ENCODE data around the gene MRGPRD. TPM values are rescaled to one million over a fixed set of nuclear protein-coding genes. Genes with fewer than 3 reads are reported as not detected.

Gene MRGPRD
- total and polyA plus RNA-seq, 5 donors from 2014 or later = 0.50 TPM; not detected in 4

DNA sequence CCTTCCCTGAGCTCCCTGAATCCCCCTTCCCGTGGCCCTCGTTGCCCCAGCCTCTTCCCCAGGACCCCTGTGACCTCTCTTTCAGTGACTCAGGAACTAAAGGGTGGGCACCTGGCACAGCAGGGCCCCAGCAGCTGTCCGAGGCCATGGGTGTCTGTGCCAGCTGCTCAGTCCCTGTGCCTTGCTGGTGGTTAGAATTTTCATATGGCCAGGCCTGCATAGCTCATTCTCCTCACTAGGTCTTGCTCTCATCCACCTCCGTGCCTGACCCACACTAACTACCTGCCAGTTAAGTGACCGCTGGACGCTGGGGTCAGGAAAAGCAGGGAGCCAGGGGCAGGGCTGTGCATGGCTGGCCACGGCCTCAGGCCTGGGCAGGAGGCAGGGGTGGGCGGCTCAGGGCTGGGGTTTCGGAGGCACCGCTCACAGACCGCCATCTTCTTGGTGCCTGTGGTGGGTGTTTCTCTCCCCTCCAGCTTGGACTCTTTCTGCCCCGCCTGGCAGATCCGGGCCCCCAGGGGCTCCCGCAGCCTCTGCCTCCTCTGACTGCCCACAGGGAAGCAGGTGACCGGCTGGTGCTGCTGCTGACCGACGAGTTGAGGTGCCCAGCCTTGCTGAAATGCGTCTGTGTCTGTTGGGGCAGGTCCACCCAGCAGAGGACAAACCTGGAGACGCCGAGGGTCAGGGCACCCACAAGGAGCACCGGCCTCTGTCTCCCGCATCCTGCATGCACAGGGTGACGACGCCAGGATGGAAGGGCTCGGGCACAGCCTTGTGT lies 20.3 kb downstream of the MRGPRD start:
- ATAC-seq (ENCODE audit: low read depth in 2 of 2) = no peak
- no peak overlapping the region for H3K4me3 Mint-ChIP-seq
- peaks cover 9% of the 10 kb centered on the region for H3K27me3 Mint-ChIP-seq
- H3K27ac ChIP-seq (ENCODE audit: insufficient read depth, low read length, poor library complexity, severe bottlenecking) = no peak overlapping the region
- no peaks in the 10 kb centered on the region for H3K36me3 Mint-ChIP-seq
- H3K9me3 Mint-ChIP-seq = peaks cover 0 to 2% (median 0%) of the 10 kb centered on the region in 7 donors
- H3K4me3 ChIP-seq (ENCODE audit: low read depth, low read length) = no peak overlapping the region
- no peak overlapping the region for H3K27ac Mint-ChIP-seq
- peaks cover 11% of the 10 kb centered on the region for H3K4me1 ChIP-seq (ENCODE audit: control insufficient read depth, insufficient read depth, low read length, poor library complexity, severe bottlenecking)
- no peaks in the 10 kb centered on the region for H3K36me3 ChIP-seq (ENCODE audit: control insufficient read depth, insufficient read depth, low read length)
- no peaks in the 10 kb centered on the region for H3K9me3 ChIP-seq (ENCODE audit: control insufficient read depth in 2 of 2, low read length in 2 of 2)
- no peaks in the 10 kb centered on the region for H3K27me3 ChIP-seq (ENCODE audit: control insufficient read depth, insufficient read depth, low read length)
- DNase-seq = no peak
- H3K4me1 Mint-ChIP-seq = peaks cover 0 to 17% (median 7%) of the 10 kb centered on the region in 4 donors

- Histone ChIP-seq H3K36me3 (ENCODE audit: control insufficient read depth, insufficient read depth, low read length) (no peaks in the 10 kb centered on the region), H3K4me1 (ENCODE audit: control insufficient read depth, insufficient read depth, low read length, poor library complexity, severe bottlenecking) (peaks cover 11% of the 10 kb centered on the region), H3K9me3 (ENCODE audit: control insufficient read depth in 2 of 2, low read length in 2 of 2) (no peaks in the 10 kb centered on the region), H3K27me3 (ENCODE audit: control insufficient read depth, insufficient read depth, low read length) (no peaks in the 10 kb centered on the region), H3K4me3 (ENCODE audit: low read depth, low read length) (no peak overlapping the region), H3K27ac (ENCODE audit: insufficient read depth, low read length, poor library complexity, severe bottlenecking) (no peak overlapping the region)
- ATAC-seq (ENCODE audit: low read depth in 2 of 2) (no peak), DNase-seq (no peak)
- peaks cover 0 to 20% (median 6%) of the 10 kb centered on the region in 4 donors for H3K4me1 Mint-ChIP-seq
- no peaks in the 10 kb centered on the region for H3K36me3 Mint-ChIP-seq
- H3K27me3 Mint-ChIP-seq = peaks cover 9% of the 10 kb centered on the region
- peaks cover 0 to 2% (median 0%) of the 10 kb centered on the region in 7 donors for H3K9me3 Mint-ChIP-seq
- H3K27ac Mint-ChIP-seq = peak overlapping the region in 1 of 3 donors; percentile 56
- no peak overlapping the region for H3K4me3 Mint-ChIP-seq
Observed at GRCh38 chr11:68959465-68960293, 21.1 kb downstream of the MRGPRD start.

- DNase-seq = no peak
- ATAC-seq (ENCODE audit: low read depth in 2 of 2) = no peak
- H3K27ac Mint-ChIP-seq = no peak overlapping the region
- Histone ChIP-seq H3K4me1 (ENCODE audit: control insufficient read depth, insufficient read depth, low read length, poor library complexity, severe bottlenecking) (peaks cover 7% of the 10 kb centered on the region), H3K27me3 (ENCODE audit: control insufficient read depth, insufficient read depth, low read length) (no peaks in the 10 kb centered on the region), H3K27ac (ENCODE audit: insufficient read depth, low read length, poor library complexity, severe bottlenecking) (no peak overlapping the region), H3K4me3 (ENCODE audit: low read depth, low read length) (no peak overlapping the region), H3K9me3 (ENCODE audit: control insufficient read depth in 2 of 2, low read length in 2 of 2) (no peaks in the 10 kb centered on the region), H3K36me3 (ENCODE audit: control insufficient read depth, insufficient read depth, low read length) (no peaks in the 10 kb centered on the region)
- no peaks in the 10 kb centered on the region for H3K9me3 Mint-ChIP-seq
- peaks cover 9% of the 10 kb centered on the region for H3K27me3 Mint-ChIP-seq
- H3K36me3 Mint-ChIP-seq = no peaks in the 10 kb centered on the region
- peaks cover 0 to 12% (median 5%) of the 10 kb centered on the region in 4 donors for H3K4me1 Mint-ChIP-seq
- H3K4me3 Mint-ChIP-seq = no peak overlapping the region
Observed at GRCh38 chr11:68958211-68958610, 22.6 kb downstream of the MRGPRD start.

GRCh38 chr11:68956547-68957254 lies 24.1 kb downstream of the MRGPRD start:
- no peak for DNase-seq
- H3K27me3 Mint-ChIP-seq = peaks cover 9% of the 10 kb centered on the region
- Histone ChIP-seq H3K27me3 (ENCODE audit: control insufficient read depth, insufficient read depth, low read length) (no peaks in the 10 kb centered on the region), H3K4me1 (ENCODE audit: control insufficient read depth, insufficient read depth, low read length, poor library complexity, severe bottlenecking) (peaks cover 3% of the 10 kb centered on the region), H3K27ac (ENCODE audit: insufficient read depth, low read length, poor library complexity, severe bottlenecking) (no peak overlapping the region), H3K36me3 (ENCODE audit: control insufficient read depth, insufficient read depth, low read length) (no peaks in the 10 kb centered on the region), H3K9me3 (ENCODE audit: control insufficient read depth in 2 of 2, low read length in 2 of 2) (no peaks in the 10 kb centered on the region), H3K4me3 (ENCODE audit: low read depth, low read length) (no peak overlapping the region)
- peak overlapping the region in 1 of 3 donors; percentile 29 for H3K27ac Mint-ChIP-seq
- H3K4me1 Mint-ChIP-seq = peaks cover 0 to 4% (median under 1%) of the 10 kb centered on the region in 4 donors
- no peak overlapping the region for H3K4me3 Mint-ChIP-seq
- ATAC-seq (ENCODE audit: low read depth in 2 of 2) = no peak
- no peaks in the 10 kb centered on the region for H3K36me3 Mint-ChIP-seq
- H3K9me3 Mint-ChIP-seq = no peaks in the 10 kb centered on the region

DNA sequence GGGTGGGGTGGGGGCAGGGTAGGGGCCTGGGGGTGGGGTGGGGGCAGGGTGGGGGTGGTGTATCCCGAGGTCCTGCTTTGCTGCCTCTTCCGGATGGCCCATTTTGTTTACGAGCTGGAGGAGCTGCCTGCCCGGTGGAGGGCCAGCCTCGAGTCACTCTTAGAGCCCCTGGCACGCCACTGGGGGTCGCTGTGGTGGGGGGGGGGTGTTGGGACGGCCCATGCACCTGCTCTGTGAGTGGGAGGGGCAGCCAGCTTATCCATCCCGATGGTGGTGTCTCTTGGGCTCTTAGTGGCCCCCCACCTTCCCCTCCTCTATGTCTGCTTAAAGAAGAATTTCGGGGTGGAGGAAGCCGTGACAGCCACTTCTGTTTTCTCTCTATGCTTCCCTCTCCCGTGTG lies 24.6 kb downstream of the MRGPRD start:
- Histone ChIP-seq H3K4me3 (ENCODE audit: low read depth, low read length) (no peak overlapping the region), H3K36me3 (ENCODE audit: control insufficient read depth, insufficient read depth, low read length) (no peaks in the 10 kb centered on the region), H3K4me1 (ENCODE audit: control insufficient read depth, insufficient read depth, low read length, poor library complexity, severe bottlenecking) (peaks cover 3% of the 10 kb centered on the region), H3K9me3 (ENCODE audit: control insufficient read depth in 2 of 2, low read length in 2 of 2) (no peaks in the 10 kb centered on the region), H3K27me3 (ENCODE audit: control insufficient read depth, insufficient read depth, low read length) (no peaks in the 10 kb centered on the region), H3K27ac (ENCODE audit: insufficient read depth, low read length, poor library complexity, severe bottlenecking) (no peak overlapping the region)
- Mint-ChIP-seq H3K36me3 (no peaks in the 10 kb centered on the region), H3K27ac (no peak overlapping the region), H3K27me3 (peaks cover 9% of the 10 kb centered on the region), H3K4me3 (no peak overlapping the region), H3K4me1 (peaks cover 0 to 4% (median under 1%) of the 10 kb centered on the region in 4 donors), H3K9me3 (no peaks in the 10 kb centered on the region)
- DNase-seq (peak in 2 of 3 donors; percentile 6 to 23), ATAC-seq (ENCODE audit: low read depth in 2 of 2) (peak in 1 of 2 donors; percentile 46)

DNA sequence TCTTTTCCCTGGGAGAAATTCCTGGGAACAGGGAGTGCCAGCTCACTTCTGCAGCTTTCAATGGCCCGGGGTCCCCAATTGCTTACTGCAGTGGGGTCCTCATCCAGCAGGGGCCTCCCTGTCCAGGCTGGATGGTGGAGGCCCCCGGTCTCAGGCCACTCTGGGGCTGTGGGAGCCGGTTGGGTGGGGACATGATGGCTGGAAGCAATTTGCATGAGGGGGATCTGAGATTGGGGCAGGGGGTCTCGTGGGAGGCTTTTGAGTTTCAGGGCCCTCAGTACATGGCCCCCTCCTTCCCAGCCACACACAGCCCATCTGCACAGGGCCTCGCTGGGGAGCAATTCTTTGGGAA lies 25.2 kb downstream of the MRGPRD start:
- Mint-ChIP-seq H3K27ac (no peak overlapping the region), H3K27me3 (peaks cover 9% of the 10 kb centered on the region), H3K4me1 (peaks cover 0 to 4% (median under 1%) of the 10 kb centered on the region in 4 donors), H3K36me3 (no peaks in the 10 kb centered on the region), H3K9me3 (no peaks in the 10 kb centered on the region), H3K4me3 (no peak overlapping the region)
- no peak overlapping the region for H3K27ac ChIP-seq (ENCODE audit: insufficient read depth, low read length, poor library complexity, severe bottlenecking)
- DNase-seq (no peak), ATAC-seq (ENCODE audit: low read depth in 2 of 2) (no peak)
- H3K4me3 ChIP-seq (ENCODE audit: low read depth, low read length) = no peak overlapping the region
- no peaks in the 10 kb centered on the region for H3K36me3 ChIP-seq (ENCODE audit: control insufficient read depth, insufficient read depth, low read length)
- no peaks in the 10 kb centered on the region for H3K9me3 ChIP-seq (ENCODE audit: control insufficient read depth in 2 of 2, low read length in 2 of 2)
- H3K4me1 ChIP-seq (ENCODE audit: control insufficient read depth, insufficient read depth, low read length, poor library complexity, severe bottlenecking) = peaks cover 3% of the 10 kb centered on the region
- H3K27me3 ChIP-seq (ENCODE audit: control insufficient read depth, insufficient read depth, low read length) = no peaks in the 10 kb centered on the region

- peaks cover 3% of the 10 kb centered on the region for H3K4me1 ChIP-seq (ENCODE audit: control insufficient read depth, insufficient read depth, low read length, poor library complexity, severe bottlenecking)
- H3K27ac Mint-ChIP-seq = no peak overlapping the region
- H3K4me3 Mint-ChIP-seq = peak overlapping the region in 1 of 4 donors; percentile 1
- no peak overlapping the region for H3K27ac ChIP-seq (ENCODE audit: insufficient read depth, low read length, poor library complexity, severe bottlenecking)
- DNase-seq = peak in 1 of 3 donors; percentile 31
- peaks cover 9% of the 10 kb centered on the region for H3K27me3 Mint-ChIP-seq
- no peak overlapping the region for H3K4me3 ChIP-seq (ENCODE audit: low read depth, low read length)
- no peaks in the 10 kb centered on the region for H3K27me3 ChIP-seq (ENCODE audit: control insufficient read depth, insufficient read depth, low read length)
- no peaks in the 10 kb centered on the region for H3K9me3 Mint-ChIP-seq
- H3K36me3 Mint-ChIP-seq = no peaks in the 10 kb centered on the region
- H3K4me1 Mint-ChIP-seq = peaks cover 0 to 4% (median under 1%) of the 10 kb centered on the region in 4 donors
- no peak for ATAC-seq (ENCODE audit: low read depth in 2 of 2)
- no peaks in the 10 kb centered on the region for H3K36me3 ChIP-seq (ENCODE audit: control insufficient read depth, insufficient read depth, low read length)
- H3K9me3 ChIP-seq (ENCODE audit: control insufficient read depth in 2 of 2, low read length in 2 of 2) = no peaks in the 10 kb centered on the region
Observed at GRCh38 chr11:68954836-68955606, 25.8 kb downstream of the MRGPRD start.

Measured in CD4-positive, CD25-positive, alpha-beta regulatory T cell (primary cell).